ENCODE data around the gene KRT5.
"Not testable (repeated sequence)": the region's sequence is repeated elsewhere in the genome, so short reads cannot be mapped to it uniquely, and the experiment has no call there.

Gene KRT5

DNA sequence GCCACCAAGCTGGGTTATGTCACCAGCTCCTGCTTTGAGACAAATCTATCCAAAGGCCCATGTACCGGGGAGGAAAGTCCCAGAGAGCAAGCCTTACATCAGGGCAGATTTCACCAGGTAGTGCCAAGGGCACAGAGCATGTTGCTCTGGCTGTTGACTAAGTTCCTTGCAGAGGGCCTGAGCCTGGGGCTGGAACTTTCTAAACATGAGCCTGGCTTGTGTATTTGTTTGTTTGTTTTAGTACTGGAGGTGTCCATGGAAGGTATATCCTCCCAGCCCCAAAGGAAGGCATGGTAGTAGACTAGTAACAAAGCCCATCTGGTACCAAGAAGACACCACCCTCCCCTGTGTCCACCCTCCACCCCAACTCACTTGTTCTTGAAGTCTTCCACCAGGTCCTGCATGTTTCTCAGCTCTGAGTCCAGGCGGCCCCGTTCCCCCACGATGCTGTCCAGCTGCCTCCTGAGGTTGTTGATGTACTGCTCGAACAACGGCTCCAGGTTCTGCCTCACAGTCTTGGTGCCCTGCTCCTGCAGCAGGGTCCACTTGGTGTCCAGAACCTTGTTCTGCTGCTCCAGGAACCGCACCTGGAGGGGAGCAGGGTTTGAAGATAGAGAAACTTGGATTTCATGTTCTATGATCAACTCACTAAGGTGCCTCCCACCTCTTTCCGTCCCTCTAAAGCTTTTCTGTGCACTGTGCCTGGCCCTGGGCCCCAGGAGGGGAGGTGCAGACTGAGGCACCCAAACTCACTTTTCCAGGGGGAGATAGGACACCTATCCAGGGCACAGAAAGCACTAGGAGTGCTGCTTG is 1.4 kb downstream of the KRT5 start:
- no peak for DNase-seq

DNA sequence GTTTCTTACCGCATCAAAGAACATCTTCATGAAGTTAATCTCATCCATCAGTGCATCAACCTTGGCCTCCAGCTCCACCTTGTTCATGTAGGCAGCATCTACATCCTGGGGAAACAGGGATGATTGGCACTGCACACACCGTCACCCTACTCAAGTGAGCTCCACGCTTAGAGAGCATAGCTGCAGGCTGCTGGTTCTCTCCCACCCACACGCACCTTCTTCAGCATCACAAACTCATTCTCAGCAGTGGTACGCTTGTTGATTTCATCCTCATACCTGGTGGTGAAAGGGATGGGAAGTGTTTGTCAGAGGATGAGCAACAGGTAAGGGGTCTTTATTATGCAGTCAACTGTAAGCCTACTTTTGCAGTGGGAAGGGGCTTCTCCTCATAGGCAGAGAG is 2.3 kb downstream of the KRT5 start:
- DNase-seq = no peak

DNA sequence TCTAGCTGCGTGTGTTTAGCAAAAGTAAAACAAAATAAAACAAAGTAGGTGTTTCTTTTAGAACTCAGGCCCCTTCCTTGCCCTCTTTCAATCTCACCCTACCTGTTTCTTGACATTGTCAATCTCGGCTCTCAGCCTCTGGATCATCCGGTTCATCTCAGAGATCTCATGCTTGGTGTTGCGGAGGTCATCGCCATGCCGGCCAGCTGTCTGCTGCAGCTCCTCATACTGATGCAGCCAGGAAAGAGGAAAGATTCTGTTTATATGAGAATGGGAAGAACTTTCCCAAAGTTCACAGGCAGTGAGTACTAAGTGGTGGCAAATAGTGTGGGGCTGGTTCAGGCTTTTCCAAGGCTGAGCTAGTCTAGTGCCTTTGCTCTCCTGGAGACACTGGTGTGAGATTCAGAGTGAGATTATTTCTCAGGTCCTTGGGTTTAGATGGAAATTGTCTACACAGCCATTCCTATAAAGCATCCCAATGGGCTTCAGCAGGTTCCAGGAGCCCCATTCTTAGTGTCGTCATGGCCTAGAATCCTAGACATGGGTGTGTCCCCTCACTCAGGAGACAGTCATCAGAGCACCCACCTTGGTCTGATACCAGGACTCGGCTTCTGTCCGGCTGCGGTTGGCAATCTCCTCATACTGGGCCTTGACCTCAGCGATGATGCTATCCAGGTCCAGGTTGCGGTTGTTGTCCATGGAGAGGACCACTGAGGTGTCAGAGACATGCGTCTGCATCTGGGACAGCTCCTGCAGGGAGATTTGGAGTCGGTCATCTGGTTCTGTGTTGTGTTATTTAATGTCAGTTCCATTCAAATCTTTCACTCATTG is 3.0 kb downstream of the KRT5 start:
- no peak for DNase-seq

DNA sequence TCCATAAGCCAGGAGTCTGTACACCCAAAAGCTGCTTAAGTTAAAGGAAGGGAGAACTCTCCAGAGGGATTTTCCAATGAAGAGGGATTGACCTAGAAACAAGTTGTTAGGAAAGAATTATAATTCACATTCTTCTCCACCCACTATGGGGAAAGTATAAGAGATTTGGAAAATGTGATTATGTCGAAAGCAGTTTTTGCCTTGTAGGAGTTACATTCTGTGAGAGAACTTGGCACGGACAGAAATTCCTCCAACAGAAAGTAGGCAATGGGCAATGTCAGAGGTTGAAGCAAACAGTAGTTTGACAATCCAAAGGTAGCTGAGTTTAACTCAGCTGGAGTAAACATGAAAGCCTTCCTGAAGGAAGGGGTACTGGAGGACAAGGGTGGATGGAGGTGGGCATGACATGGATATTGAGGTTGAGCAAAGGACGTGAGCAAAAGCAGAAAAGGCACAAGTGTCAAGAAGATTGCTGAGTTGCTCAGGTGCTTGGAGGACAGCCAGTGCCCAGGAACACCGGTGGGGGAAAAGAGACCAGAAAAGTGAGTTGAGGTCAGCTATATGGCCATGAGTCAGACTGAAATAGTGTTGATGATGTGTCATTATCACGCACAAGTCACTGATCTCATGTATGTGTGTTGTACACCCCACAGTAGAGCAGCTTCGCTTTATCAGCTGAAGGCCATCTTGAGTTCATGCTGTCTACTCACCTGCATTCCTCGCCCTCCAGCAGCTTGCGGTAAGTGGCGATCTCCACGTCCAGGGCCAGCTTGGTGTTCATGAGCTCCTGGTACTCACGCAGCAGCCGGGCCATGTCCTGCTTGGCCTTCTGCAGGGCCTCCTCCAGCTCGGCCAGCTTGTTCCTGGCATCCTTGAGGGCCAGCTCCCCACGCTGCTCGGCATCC is 4.0 kb downstream of the KRT5 start:
- DNase-seq = no peak

DNA sequence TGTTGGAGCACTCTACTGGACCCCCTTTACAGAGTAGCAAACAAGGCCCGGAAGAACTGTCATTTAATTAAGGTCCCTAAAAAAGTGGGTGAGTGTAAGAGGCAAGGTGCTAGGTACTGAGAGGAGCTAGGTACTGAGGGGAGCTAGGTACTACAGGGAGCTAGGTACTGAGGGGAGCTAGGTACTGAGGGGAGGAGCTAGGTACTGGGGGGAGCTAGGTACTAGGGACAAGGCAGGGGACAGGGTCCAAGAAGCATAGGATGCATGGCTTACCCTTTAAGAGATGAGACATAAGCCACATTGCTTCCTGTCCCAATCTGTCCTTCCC is 4.9 kb downstream of the KRT5 start:
- no peak for DNase-seq

DNA sequence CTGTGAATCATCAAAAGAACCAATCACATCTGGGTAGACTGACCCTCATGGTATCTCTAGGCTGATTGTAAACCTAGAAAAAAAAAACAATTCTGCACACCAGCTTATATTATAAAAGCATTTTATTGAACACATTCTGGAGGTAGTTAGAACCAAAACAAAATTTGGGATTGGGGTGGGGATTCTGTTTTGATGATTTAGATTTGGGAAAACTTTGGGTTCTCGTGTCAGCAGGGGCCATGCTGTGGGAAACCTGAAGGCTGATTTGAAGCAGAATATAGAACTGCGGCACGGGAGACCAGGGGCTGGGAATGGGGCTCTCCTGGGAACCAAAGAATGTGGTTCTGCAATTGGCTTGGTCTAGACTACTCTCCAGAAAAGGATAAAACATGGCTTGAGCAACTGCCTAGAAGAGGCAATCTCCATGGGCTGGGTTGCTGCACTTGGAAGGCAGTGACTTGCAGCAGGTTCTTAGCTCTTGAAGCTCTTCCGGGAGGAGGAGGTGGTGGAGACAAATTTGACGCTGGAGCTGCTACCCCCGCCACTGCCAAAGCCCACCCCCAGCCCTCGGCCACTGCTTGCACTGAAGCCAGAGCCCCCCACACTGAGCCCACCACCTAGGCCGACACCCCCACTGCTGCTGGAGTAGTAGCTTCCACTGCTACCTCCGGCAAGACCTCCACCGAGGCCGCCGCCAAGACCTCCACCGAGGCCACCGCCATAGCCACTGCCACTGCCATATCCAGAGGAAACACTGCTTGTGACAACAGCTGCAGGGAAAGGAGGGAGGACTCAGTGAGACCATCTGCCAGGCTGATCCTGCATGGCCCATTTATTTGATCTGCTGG is 5.5 kb downstream of the KRT5 start:
- no peak for DNase-seq

DNA sequence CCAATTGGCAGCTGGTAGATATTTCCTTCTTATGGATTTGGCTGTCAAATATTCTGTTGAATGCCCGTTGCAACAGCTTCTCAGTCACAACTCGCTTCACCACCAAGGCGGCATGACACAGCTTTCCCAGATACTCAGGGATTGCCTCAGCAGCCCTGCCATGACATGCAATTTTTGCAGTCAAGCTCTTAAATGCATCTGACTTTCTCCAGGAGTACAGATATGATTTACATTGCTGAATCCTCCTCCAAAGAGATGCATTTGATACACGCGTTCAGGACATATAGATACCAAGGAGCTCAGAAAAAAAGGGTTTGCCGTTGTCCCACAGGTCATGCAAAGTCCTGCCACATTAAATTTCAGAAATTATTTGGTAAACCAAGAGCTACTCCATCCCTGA is 6.5 kb downstream of the KRT5 start:
- DNase-seq = no peak

DNA sequence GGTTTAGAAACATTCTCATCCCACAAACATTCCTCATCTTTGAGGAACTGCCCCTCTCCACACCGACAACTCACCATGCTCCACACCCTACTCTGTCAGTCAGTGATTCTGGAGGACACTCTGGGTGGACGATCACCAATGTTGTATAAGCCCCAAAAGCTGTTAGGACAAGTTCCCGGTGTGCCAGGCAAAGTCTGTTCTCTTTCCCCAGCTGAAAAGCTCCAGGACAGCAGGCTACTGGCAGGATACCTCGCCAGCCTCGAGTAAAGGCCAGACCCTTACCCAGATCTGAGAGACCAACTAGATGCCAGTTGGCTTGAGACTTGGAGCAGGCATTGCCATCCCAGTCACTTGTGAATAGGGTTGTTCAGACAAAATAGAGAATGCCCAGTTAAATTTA is 12.0 kb downstream of the KRT5 start:
- DNase-seq = no peak

DNA sequence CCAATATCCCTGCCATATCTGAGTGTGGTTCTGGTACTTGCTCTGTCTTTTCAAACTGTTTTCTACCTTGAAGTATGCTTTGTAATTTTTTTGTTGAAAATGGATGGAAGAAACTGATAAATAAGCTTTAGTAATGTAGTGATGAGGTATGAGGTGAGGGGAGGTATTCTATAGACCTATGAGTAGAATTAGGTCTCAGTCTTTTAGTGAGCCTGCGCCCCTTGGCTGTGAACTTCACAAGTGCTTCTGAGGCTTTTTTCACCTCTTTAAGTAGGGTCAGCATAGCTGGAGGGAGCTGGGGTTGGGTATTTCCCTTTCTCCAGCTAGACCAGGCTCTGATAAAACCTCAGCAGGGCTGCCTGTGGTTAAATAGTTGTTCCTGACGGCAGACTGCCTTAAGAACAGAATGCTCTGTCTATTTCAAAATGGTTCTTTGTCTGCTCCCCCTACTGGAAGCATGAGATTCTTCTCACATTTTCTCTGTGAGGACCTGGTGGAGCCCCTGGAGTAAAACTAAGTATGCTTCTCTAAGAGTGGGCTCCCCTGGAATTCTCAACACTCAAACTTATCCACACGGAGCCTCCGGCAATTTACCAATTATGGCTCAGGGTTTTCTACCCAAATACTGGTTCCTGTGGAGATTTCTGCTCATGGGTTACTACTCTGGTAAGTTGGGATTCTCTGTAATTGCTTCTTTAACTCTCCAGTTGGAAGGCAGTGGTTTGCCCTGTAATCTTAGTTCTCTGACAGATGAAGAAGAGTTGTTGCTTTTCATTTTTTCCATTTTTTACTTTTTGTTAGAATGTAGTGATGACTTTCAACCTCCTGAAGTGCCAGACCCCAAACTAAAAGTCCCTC is 13.1 kb downstream of the KRT5 start:
- DNase-seq = no peak

DNA sequence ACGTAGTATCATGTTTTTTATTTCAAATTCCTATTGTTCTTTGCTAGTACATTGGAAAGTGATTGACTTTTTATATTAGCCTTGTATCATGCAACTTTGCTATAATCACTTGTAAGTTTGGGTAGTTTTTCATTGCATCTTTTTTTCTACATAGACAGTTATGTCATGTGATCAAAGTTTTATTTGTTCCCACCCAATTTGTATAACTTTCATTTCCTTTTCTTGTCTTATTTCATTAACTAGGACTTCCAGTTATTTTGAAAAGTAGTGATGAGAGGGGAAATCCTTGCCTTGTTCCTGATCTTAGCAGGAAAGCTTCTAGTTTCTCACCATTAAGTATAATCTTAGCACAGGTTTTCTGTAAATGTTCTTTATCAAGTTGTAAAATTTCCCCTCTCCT is 17.3 kb downstream of the KRT5 start:
- no peak for DNase-seq

DNA sequence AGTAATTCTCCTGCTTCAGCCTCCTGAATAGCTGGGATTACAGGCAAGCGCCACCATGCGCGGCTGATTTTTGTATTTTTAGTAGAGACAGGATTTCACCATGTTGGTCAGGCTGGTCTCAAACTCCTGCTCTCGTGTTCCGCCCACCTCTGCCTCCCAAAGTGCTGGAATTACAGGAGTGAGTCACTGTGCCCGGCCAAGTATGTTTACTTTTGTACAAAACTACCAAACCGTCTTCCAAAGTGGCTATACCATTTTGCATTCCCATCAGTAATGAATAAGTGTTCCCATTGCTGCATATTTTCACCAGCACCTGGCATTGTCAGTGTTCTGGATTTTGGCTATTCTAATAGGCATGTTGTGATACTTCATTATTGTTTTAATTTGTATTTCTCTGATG is 18.7 kb downstream of the KRT5 start:
- no peak for DNase-seq

DNA sequence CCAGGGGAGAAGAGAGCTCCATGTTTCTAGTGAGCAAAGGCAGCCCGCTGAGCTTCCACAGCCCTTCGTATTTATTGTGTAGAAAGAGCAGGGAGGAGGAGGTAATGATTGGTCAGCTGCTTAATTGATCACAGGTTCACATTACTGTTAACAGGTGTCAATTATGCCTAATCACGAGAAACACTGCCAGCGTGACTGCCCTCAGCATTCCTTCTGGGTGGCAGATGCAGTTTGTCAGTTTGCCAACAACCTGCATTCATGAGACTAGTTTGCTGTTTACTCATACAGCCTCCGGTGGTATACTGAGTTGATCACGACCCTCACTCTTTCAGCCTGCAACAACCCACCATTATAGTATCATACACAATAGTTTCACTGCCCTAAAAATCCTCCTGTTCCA is 19.6 kb downstream of the KRT5 start:
- not testable (repeated sequence) for DNase-seq

DNA sequence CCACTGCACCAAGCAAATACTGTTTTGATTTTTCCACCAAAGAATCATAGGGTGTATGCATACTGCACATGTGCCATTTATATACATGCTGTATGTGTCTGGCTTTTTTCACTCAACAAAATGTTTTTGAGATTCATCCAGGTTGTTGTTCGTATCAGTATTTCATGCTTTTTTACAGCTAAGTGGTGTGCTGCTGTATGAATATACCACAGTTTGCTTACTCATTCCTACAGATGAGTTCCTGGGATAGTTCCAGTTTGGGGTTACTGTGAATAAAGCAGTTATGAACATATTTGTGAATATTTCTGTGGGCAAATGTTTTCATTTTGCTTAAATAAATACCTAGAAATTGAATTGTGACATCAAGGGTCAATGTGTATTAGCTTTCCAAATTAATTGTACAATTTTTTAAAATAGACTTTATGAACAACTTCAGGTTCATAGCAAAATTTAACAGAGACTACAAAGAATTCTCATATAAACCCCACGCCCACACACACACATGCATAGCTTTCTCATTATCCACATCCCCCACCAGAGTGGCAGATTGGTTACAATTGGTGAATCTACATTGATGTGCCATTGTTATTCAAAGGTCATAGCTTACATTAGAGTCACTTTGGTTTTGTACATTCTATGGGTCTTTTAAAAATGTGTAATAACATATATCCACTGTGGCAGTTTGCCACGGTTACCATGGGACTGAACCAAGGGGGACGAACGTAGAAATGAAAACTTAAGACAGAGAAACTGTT is 20.2 kb downstream of the KRT5 start:
- DNase-seq = no peak

DNA sequence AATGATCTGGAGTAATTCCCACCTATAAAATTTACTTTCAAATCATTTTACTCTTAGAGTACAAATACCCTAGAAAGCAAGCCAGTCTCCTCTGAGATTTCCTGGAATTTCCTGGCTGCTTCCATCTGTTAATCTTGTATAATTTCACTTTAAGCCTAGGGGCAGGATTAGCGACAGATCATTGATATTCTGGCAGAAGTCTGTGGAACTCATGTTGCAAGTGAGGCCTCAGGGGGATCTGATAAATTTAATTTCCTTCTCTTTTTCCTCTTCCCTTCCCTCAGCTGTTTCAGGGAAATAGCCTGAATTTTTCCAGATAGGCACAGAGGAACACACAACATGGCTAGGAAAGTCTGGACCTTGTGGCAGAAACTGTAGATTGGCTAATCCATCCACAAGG is 21.2 kb downstream of the KRT5 start:
- DNase-seq = no peak

DNA sequence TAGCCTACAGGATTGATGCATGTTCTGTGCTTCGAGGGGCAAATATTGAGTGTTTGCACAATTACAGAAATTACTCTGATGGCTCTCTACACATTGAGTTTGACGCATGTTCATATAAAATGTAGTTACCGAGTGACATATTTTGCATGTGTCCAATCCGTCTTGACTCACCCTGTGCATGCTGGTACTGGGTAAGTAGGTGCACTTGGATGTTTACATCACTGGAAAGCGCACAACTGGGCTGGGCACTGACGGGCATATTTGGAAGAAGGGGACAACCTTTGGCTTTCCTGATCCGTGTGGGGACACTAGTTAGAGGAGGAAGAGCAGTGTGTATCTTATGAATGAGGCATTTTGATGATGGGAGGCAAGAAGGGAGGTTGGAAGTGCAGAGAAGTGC is 22.2 kb downstream of the KRT5 start:
- no peak for DNase-seq

DNA sequence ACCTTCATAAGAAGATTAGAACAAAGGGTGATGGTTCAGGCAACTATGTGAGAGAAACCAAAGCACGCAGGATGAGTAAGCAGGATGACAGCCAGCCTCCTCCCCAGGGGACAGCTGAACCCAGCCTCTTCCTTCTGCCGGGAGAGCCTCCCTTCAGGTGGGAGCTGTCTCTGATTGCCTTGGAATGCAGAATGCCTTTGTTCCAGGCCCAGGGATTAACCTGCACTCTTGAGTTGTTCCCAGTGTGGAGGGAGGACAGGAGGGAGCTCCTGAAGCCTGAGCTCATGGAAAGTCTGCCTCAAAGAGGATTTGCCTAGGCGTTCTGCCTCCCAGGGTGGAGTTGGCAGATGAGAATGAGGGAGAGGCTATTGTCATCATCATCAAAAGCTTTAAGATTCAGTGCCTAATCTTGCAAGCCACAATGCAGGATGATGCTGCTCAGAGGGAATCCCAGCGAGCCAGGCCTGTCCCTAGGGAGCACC is 23.6 kb downstream of the KRT5 start:
- no peak for DNase-seq

DNA sequence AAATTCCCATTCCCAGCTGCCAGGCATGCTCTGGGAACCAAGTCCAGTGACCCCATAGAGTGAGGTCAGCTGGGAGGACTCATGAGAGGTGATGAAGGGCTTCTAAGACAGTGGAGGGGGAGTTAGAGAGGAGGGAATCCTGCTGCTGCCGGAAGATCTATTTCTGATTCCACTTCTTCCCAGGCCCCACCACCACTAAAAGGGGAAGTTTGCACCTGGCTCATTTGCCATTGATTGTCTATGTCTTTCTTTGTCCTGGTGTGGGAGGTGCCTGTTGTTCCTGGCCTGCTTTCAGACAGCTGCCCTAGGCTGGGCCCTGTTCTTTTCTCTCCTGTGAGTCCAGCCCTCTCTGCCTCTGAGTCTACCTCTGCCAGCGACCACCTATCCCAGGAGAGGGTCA is 24.1 kb downstream of the KRT5 start:
- DNase-seq = no peak

DNA sequence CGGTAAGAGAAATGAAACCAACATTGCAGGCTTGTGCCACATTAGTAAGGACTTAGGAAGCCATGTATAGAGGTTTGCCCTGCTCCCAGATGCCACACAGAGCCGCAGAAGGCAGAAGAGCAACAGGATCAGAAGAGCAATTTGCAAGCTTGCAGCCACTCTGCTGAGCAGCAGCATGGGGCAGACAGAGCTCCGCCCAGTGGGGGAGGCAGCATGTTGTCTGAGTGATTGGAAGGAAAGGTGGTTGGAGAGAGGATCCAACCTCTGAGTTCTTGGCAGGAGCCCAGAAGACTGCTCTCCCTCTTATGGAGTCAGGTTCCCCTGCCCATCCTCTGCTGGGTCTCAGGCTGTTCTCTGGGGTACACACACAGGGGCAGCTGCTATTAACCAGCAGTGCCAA is 24.8 kb downstream of the KRT5 start:
- no peak for DNase-seq

DNA sequence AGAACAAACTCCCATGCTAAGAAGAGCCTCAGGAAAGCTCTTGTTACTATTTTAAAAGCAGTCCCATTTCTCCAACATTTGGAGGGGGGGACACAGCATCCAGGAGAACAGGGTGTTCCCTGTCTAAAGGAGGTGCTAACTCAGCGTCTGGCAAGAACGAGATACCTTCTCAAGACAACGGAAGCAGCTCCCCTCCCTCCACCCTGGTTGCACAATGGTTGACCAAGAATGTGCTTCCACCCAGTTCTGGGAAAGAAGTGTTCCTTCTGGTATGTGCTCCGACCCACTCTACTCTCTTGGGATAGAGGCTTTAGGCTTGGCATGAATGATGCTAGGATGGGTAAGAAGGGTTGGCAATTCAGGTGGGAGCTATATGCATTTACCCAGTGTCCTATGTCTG is 25.7 kb downstream of the KRT5 start:
- no peak for DNase-seq

DNA sequence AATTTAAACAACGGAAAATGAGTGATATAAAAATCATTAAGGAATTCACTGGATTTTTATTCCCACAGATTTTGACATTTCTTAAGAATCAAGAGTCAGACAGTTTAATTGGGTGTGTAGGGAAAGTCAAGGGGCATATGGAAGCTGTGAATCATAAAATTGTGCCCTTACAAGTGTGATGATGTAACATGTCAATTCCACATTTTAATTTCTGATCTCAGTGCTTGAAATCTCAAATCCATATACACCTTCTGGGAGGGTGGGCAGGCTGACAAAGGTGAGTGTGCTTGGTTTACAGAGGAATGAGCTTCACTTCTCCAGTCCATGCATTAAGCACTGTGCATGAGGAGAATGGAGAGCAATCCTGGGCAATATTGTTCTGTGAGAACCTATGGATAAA is 26.1 kb downstream of the KRT5 start:
- DNase-seq = no peak
